ENCODE measurements around the gene ADM2. TPM values are rescaled to one million over a fixed set of nuclear protein-coding genes. Genes with fewer than 3 reads are reported as not detected.

The ADM2 gene
- total RNA-seq, 4 donors from 2014 or later = not detected

- no peak overlapping the region for H3K4me3 ChIP-seq
- peaks cover 0 to 14% (median 7%) of the 10 kb centered on the region in 4 donors for H3K4me1 ChIP-seq
- no peak for TF ChIP-seq CTCF (IDR thresholded peaks at IDR 0.05)
- no peak for TF ChIP-seq EP300 (IDR thresholded peaks at IDR 0.05)
- TF ChIP-seq POLR2A (IDR thresholded peaks at IDR 0.05) = no peak
- H3K36me3 ChIP-seq = no peaks in the 10 kb centered on the region
- no peaks in the 10 kb centered on the region for H3K9me3 ChIP-seq
- DNase-seq (ENCODE audit: low spot score in 2 of 2) = no peak
- H3K27me3 ChIP-seq = peaks cover 4 to 58% of the 10 kb centered on the region in 2 donors
- WGBS, 2 donors = 77 to 79% methylated on average over 8 to 10 of the region's 10 CpGs
- H3K27ac ChIP-seq = no peak overlapping the region
Measured at GRCh38 chr22:50483106-50483505, 1.8 kb downstream of the ADM2 start.

GRCh38 chr22:50483556-50483955, 2.2 kb downstream of the ADM2 start:
- 82 to 86% methylated on average over 1 to 2 of the region's 8 CpGs for WGBS, 2 donors
- TF ChIP-seq EP300 (IDR thresholded peaks at IDR 0.05) (no peak), POLR2A (IDR thresholded peaks at IDR 0.05) (no peak), CTCF (IDR thresholded peaks at IDR 0.05) (no peak)
- no peak for DNase-seq (ENCODE audit: low spot score in 2 of 2)
- H3K27ac ChIP-seq = no peak overlapping the region
- peaks cover 0 to 14% (median 7%) of the 10 kb centered on the region in 4 donors for H3K4me1 ChIP-seq
- H3K27me3 ChIP-seq = peaks cover 4 to 58% of the 10 kb centered on the region in 2 donors
- H3K4me3 ChIP-seq = no peak overlapping the region
- no peaks in the 10 kb centered on the region for H3K36me3 ChIP-seq
- no peaks in the 10 kb centered on the region for H3K9me3 ChIP-seq

- TF ChIP-seq CTCF (IDR thresholded peaks at IDR 0.05) = no peak
- TF ChIP-seq EP300 (IDR thresholded peaks at IDR 0.05) = no peak
- TF ChIP-seq POLR2A (IDR thresholded peaks at IDR 0.05) = no peak
Measured at GRCh38 chr22:50483977-50484853, 2.9 kb downstream of the ADM2 start.

GRCh38 chr22:50485221-50486131, 4.1 kb downstream of the ADM2 start:
- no peak overlapping the region for H3K27ac ChIP-seq
- no peaks in the 10 kb centered on the region for H3K36me3 ChIP-seq
- H3K9me3 ChIP-seq = no peaks in the 10 kb centered on the region
- no peak for DNase-seq (ENCODE audit: low spot score in 2 of 2)
- no peak for TF ChIP-seq POLR2A (IDR thresholded peaks at IDR 0.05)
- no peak for TF ChIP-seq EP300 (IDR thresholded peaks at IDR 0.05)
- TF ChIP-seq CTCF (IDR thresholded peaks at IDR 0.05) = no peak
- peaks cover 0 to 14% (median 7%) of the 10 kb centered on the region in 4 donors for H3K4me1 ChIP-seq
- WGBS, 2 donors = 65 to 70% methylated on average over 29 of the region's 29 CpGs
- peaks cover 4 to 55% of the 10 kb centered on the region in 2 donors for H3K27me3 ChIP-seq
- H3K4me3 ChIP-seq = no peak overlapping the region

More at GRCh38 chr22:50483977-50484853, 2.9 kb downstream of the ADM2 start:
- WGBS, 2 donors = 77 to 87% methylated on average over 25 to 26 of the region's 31 CpGs
- no peaks in the 10 kb centered on the region for H3K36me3 ChIP-seq
- H3K27ac ChIP-seq = no peak overlapping the region
- DNase-seq (ENCODE audit: low spot score in 2 of 2) = no peak
- no peaks in the 10 kb centered on the region for H3K9me3 ChIP-seq
- H3K4me3 ChIP-seq = no peak overlapping the region
- H3K27me3 ChIP-seq = peaks cover 4 to 62% of the 10 kb centered on the region in 2 donors
- H3K4me1 ChIP-seq = peaks cover 0 to 14% (median 7%) of the 10 kb centered on the region in 4 donors
